NCI-H524 (cell line): ENCODE data around the gene SIPA1L3.

Experiments
- DNase-seq, 2 experiments: peaks; one replicate each; lab custom pipeline; 2025; lab: John Stamatoyannopoulos, UW

SIPA1L3 gene

DNA sequence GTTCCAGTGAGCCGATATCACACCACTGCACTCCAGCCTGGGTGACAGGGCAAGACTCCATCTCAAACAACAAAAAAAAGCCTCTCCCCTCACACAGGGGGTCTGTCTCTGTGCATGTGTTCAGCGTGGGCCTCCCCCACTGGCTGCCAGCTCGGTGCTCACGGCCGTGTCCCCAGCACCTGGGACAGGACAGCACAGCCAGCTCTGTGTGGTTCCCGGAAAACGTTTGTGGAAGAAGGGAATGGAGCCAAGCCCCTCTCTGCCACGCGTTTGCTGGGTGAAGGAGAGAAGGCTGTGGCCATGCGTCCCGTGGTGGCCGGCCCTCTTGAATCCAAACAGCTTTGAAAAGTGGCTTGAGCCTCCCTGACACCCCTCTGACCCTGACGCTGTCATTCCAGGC is 284.7 kb downstream of the SIPA1L3 start:
- DNase-seq, result no peak

GRCh38 chr19:38193445-38193844 is 286.4 kb downstream of the SIPA1L3 start:
- peak; percentile 33 to 68 for DNase-seq

DNA sequence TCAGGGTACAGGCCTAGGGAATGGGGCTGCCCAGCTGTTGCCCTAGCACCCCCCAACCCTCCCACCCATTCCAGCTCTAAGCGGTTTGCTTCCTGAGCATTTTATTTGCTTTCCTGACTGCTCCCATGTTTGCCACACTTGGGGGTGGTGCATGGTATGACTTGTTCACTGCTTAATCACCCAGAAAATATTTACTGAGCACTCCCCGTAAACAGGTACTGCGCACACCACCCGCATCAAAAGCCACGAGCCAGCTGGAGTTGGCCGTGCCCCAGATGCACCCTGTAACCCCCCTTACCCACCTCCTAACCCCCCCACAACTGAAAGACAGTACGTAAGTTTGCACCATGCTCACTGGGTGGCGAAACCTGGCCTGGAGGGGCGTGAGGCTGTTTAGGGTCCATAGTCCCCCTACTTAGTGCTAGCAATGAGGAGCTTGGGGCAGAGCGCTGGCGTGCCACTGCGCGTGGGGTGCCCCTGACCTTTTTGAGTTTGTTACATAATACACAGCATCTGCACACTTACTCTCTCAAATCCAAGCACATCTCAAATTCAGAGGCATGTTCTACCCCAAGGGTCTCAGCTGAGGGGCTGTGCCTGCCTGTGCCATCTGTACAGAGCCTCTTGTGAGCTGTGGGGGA is 287.2 kb downstream of the SIPA1L3 start:
- DNase-seq, result peak; percentile 99

DNA sequence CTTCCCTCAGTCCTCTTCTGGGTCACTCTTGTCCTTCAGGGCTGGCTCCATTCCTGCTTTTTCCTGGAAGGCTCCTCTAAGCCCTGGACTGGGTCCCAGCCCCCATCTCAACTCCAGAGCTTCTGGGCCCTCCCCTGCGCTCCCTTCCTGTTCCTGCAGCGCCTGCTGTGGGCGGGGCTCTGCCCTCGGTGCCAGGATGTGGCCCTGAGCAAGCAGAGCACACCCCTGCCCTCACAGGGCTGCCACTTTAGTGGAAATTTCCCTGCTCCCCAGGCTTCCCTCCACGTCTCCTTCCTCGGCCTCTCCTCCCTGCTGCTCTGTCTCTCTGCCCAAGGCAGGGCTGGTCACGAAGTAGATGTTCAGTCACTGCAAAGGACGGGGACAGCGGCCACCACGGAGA is 288.2 kb downstream of the SIPA1L3 start:
- no peak for DNase-seq

DNA sequence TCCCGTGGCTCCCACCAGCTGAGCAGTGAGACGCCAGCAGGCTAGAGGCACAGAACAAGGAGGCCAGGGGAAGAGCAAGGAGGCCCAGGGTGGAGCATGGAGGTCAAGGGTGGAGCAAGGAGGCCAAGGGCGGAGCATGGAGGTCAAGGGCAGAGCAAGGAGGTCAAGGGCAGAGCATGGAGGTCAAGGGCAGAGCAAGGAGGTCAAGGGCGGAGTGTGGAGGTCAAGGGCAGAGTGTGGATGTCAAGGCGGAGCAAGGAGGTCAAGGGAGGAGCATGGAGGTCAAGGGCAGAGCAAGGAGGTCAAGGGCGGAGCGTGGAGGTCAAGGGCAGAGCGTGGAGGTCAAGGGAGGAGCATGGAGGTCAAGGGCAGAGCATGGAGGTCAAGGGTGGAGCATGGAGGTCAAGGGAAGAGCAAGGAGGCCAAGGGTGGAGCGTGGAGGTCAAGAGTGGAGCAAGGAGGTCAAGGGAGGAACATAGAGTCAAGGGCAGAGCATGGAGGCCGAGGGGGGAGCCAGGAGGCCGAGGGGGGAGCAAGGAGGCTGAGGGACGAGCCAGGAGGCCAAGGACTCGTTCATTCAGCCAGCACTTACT is 289.3 kb downstream of the SIPA1L3 start:
- no peak for DNase-seq

GRCh38 chr19:38196948-38197656 is 290.1 kb downstream of the SIPA1L3 start:
- DNase-seq, result no peak

- peak; percentile 7 to 53 for DNase-seq
Observed at GRCh38 chr19:38197937-38198704, 291.1 kb downstream of the SIPA1L3 start.

- no peak for DNase-seq
Observed at GRCh38 chr19:38199340-38199739, 292.3 kb downstream of the SIPA1L3 start.

- DNase-seq, result no peak
Observed at GRCh38 chr19:38201731-38202130, 294.7 kb downstream of the SIPA1L3 start.

- DNase-seq, result no peak
Observed at GRCh38 chr19:38202504-38202903, 295.5 kb downstream of the SIPA1L3 start.

DNA sequence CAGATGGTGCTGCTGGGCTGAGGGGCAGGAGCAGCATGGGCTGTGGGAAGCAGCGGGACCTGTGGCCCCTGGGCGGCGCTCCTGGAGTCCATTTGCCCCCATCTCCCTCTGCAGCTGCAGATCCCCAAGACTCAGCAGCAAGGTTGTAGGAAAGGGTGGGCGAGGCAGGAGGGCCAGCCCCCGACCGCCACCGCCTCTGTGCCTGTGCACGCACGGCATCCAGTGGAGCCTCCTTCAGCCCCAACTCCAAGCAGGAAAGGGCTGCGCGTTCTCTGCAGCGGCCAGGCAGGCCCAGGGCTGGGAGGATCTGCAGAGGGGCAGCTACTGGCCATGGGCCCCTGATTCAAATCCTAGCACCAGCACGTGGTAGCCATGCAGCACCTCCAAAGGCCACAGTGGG is 296.2 kb downstream of the SIPA1L3 start:
- DNase-seq, result no peak

GRCh38 chr19:38204096-38204495 is 297.1 kb downstream of the SIPA1L3 start:
- no peak for DNase-seq

GRCh38 chr19:38204728-38205127 is 297.7 kb downstream of the SIPA1L3 start:
- DNase-seq, result no peak

- DNase-seq, result no peak
Observed at GRCh38 chr19:38206006-38206745, 299.2 kb downstream of the SIPA1L3 start.

- no peak for DNase-seq
Observed at GRCh38 chr19:38206928-38207327, 299.9 kb downstream of the SIPA1L3 start.

DNA sequence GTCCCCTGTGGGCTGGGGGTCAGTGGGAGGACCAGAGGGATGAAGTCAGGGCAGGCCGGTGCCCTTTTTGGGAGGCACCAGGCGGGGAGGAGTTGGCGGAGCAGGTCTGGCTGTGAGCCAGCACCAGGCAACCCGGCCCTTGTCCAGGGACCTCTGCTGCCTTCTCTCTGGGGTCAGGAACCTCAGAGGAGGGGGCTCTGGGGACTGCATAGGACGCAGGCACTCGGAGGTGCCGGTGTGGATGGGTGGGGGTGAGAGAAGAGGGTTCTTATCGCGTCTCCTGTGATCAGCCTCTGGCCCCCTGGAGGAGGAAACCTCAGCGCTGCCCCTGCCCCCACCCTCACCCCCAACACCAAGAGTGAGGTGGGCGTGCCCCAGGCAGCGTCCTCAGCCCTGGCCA is 300.5 kb downstream of the SIPA1L3 start:
- DNase-seq, result no peak

DNA sequence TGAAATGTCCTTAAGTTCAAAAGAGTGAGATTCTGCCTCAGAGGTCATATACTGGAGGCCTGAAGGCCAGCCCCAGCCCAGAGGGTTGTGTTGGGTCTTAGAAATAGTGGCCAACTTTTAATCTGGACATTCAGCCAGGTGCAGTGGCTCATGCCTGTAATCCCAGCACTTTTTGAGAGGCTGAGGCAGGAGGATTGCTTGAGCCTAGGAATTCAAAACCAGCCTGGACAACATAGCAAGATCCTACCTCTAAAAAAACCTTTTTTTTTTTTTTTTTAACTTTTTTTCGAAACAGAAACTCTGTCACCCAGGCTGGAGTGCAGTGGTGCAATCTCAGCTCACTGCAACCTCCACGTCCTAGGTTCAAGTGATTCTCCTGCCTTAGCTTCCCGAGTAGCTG is 301.6 kb downstream of the SIPA1L3 start:
- DNase-seq, result no peak

GRCh38 chr19:38209152-38209551 is 302.1 kb downstream of the SIPA1L3 start:
- DNase-seq, result no peak

DNA sequence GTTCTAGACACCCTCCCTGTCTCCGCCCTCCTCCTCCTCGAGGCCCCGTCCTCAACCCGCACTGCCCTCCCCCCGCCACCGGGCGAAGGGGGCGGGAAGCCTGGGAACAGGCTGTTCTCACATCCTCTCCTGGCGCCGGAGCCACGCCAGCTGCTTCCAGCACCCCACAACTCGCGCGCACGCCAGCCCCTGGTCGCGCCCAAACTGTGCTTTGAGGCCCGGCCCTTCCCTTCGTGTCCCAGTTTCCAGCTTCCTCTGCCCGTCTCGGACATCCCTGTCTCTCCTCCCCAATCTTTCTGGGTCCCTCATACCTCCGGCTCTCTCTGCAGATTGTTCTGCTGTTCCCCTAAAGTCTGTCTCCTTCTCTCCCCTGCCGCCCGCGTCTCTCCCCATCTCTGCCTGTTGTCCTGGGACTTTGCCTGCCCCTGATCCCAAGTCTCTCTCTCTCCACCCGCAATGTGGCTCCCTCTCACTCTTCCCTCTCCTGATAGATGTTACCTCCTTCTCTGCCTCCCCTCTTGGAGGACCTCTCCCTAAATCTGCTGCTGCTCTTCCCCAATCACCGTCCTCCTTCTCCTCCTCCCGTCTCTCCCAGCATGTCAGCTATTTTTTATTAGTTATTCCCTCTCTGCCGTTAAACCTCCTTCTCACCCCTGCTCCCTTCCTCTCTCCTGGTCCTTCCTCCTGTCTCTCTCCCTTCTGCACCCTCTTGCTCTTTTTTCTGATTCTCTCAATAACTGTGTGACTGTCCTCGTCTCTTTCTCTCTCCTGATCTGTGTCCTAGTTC is 302.9 kb downstream of the SIPA1L3 start:
- peak; percentile 36 to 70 for DNase-seq

- DNase-seq, result peak; percentile 23 to 47
Observed at GRCh38 chr19:38210458-38210987, 303.5 kb downstream of the SIPA1L3 start.

DNA sequence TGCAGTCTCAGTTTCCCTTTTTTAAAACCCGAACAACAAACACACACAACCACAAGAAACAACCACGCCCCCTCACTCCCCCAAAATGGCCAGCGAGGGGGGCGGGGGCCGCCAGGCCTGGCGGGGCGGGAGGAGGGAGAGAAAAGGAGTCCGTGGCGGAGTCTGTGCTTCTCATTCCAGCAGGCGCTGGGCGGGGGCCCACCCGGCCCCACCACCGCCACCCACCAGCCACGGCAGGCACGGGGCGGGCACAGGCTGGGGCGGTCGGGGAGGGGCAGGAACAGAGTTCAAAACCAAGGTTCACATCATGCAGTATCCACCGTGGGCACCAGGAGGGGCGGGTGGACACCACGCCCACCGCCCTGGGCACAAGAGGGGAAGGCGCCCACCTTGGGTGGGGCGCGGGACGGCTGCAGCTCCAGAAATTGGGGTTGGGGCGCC is 304.2 kb downstream of the SIPA1L3 start:
- no peak for DNase-seq
